ENCODE measurements around the gene SMIM13.
"Not testable (repeated sequence)": the region's sequence is repeated elsewhere in the genome, so short reads cannot be mapped to it uniquely, and the experiment has no call there.

Gene SMIM13

GRCh38 chr6:11085758-11086435 lies 7.7 kb upstream of the SMIM13 start:
- DNase-seq = no peak

GRCh38 chr6:11087141-11087812 lies 6.4 kb upstream of the SMIM13 start:
- DNase-seq = not testable (repeated sequence)

- DNase-seq = no peak
Measured at GRCh38 chr6:11089695-11090094, 3.9 kb upstream of the SMIM13 start.

DNA sequence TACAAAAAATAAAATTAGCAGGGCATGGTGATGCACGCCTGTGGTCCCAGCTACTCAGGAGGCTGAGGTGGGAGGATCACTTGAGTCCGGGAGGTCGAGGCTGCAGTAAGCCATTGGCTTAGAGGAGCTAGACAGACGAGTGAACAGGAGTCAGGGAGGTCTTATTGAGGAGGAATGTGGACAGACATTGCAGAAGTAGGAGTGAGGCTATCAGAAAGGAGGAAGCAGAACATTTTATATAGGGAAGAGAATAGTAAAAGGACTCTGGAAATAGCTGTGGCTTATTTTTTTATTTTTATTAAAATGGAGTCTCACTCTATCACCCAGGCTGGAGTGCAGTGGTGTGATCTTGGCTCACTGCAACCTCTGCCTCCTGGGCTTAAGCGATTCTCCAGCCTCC lies 2.5 kb upstream of the SMIM13 start:
- not testable (repeated sequence) for DNase-seq

DNA sequence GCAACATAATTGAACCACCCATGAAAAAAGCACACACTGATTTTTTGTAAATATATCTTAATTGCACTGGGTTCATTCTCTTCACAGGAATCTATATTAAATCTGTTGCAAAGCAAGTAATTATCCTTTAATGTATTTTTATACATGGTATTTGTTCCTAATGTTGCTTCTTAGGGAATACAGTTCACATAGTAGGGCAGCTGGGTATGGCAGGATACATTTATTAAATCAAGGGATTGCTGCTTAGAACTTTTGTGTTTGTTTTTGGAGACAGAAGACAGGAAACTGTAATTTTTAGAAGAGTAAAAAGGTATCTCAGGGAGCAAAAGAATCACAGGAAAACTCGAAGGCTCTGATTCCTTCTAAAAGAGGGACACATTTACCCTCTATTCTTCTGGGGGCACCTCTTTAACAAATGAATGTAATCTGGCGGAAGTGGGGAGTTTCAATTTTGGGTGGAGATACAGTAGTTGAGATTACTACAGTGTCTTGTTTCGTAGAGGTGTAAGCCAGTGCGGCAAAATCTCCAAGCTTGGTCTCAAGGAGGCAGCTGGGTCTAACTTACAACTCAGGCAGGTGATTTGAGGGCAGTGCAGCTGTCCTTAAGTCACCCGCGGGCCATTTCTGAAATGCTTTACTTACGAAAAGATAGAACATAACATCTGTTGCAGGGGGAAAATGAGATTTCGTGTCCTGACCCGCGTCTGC lies 812 bp upstream of the SMIM13 start:
- no peak for DNase-seq

- DNase-seq = no peak
Measured at GRCh38 chr6:11093376-11093625, 333 bp upstream of the SMIM13 start.

DNA sequence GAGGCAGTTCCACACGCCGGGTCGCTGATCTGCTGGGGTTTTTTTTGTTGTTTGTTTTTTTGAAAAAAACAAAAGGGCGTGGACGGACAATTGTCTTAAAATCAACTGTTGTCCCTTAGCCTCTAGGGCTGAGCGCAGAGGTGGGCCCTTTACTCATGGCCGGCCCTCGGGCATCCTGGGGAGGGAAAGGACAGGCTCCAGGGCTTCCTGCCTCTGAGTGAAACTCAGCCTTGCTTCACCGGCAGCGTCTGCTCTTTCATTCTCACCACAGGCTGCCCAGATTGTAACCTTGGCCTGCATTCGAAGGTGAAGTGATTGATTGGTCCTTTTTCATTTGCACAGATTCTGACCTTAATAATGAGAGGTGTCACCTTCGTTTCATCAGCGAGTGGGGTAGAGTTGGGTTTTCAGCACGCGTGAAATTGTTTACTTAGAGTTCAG lies 797 bp downstream of the SMIM13 start:
- no peak for DNase-seq

GRCh38 chr6:11094941-11095340 lies 1.3 kb downstream of the SMIM13 start:
- DNase-seq = no peak

DNA sequence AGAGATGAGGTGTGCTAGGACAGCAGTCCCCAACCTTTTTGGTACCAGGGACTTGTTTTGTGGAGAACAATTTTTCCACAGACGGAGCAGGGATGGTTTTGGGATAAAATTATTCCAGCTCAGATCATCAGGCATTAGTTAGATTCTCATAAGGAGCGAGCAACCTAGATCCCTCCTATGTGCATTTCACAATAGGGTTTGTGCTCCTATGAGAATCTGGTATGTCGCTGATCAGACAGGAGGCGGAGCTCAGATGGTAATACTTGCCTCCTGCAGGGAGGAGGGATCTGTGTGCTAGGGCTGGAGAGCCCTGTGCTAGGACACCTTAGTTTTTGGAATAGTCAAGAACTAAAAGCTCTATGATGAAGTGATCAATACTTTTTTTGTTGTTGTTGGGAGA lies 2.5 kb downstream of the SMIM13 start:
- DNase-seq = no peak

DNA sequence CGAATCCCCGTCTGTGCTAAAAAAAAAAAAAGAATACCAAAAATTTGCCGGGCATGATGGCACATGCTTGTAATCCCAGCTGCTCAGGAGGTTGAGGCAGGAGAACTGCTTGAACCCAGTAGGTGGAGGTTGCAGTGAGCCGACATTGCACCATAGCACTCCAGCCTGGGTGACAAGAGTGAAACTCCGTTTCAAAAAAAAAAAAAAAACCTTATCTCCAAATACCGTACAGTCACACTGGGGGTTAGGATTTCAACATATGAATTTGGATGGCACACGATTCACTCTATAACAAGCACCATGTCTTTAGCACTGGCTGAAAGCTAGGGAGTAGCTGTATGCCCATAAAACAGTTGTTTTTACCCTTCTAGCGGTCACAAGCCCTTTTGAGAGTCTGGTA lies 3.8 kb downstream of the SMIM13 start:
- DNase-seq = no peak

DNA sequence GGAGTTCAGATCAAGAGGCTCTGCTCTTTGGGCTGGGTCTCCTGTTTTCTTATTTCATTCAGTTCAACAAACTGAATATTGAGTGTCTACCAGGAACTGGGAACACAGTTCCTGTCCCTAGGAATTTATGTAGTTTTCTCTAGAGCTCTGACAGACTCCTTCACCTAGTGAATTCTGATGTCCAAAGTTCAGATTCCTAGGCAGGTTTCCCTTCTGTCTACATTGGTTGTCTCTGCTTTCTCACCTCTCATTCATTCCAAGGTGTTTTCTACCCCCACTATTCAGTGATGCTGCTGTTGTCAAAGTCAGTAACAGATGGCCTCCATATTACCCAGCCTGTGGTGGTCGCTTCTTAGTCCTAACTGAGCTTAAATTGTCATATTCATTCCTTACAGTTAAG lies 4.4 kb downstream of the SMIM13 start:
- no peak for DNase-seq

DNA sequence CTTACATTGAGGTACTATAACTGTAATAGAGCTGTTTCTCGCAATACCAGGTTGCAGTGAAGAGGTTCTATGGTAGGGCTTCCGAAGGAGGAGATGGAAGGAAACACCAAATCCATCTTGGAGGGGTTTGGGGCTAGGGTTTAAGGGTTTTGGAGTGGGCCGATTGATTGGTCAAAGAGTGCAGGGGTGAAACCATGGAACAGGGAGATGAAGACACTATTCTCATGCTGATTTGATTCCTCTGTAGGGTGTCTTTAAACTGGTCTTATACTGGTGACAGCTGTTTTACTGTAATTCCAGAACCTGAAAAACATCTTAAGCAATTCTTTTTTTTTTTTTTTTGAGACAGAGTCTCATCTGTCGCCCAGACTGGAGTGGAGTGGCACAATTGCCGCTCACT lies 7.8 kb downstream of the SMIM13 start:
- no peak for DNase-seq

GRCh38 chr6:11103065-11103464 lies 9.4 kb downstream of the SMIM13 start:
- no peak for DNase-seq

- no peak for DNase-seq
Measured at GRCh38 chr6:11108726-11109125, 15.1 kb downstream of the SMIM13 start.

GRCh38 chr6:11110921-11111768 lies 17.5 kb downstream of the SMIM13 start, which contains the start of gene ERVFRD-1:
ERVFRD-1 (minus strand) TSS chr6:11111725; CDS start chr6:11105310, 6,415 bp downstream.
- no peak for DNase-seq

DNA sequence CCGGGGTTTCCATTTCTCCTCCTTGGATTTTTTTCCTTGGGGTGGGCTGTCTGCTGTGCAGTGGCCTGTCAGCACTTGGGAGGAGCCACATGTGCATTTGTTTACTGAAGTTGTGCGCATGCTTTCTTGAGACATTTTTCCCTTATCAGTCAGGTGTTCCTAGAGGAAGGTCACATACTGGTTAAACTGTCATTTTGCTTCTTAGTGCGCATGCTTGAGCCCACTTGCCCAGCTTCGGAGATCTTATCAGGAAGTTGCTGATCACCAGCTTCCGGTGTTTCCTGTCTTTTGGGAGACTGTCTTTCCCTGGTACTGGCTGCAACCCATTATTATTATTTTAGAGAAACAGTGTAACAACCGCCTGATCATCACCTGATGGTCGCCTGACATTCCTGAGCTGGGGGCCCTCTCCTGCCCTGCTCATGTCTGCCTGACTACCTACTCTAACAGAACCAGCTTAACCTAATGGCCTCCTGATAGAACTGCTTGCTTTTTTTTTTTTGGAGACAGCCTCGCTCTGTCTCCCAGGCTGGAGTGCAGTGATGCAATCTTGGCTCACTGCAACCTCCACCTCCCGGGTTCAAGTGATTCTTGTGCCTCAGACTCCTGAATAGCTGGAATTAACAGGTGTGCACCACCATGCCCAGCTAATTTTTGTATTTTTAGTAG lies 18.3 kb downstream of the SMIM13 start:
- no peak for DNase-seq

DNA sequence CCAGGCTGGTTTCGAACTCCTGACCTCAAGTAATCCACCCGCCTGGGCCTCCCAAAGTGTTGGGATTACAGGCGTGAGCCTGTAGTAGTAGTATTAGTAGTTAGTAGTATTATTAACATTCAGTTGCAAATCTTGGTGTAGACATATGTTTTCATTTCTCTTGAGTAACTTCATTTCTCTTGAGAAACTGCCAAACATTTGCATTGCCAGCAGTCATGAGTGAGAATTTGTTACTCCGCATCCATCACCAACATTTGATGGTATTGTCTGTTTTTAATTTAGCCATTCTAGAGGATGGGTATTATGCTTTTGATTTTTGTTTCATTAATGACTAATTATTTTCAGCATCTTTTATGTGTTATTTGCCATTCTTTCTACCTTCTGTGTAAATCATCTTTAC lies 19.4 kb downstream of the SMIM13 start:
- no peak for DNase-seq

DNA sequence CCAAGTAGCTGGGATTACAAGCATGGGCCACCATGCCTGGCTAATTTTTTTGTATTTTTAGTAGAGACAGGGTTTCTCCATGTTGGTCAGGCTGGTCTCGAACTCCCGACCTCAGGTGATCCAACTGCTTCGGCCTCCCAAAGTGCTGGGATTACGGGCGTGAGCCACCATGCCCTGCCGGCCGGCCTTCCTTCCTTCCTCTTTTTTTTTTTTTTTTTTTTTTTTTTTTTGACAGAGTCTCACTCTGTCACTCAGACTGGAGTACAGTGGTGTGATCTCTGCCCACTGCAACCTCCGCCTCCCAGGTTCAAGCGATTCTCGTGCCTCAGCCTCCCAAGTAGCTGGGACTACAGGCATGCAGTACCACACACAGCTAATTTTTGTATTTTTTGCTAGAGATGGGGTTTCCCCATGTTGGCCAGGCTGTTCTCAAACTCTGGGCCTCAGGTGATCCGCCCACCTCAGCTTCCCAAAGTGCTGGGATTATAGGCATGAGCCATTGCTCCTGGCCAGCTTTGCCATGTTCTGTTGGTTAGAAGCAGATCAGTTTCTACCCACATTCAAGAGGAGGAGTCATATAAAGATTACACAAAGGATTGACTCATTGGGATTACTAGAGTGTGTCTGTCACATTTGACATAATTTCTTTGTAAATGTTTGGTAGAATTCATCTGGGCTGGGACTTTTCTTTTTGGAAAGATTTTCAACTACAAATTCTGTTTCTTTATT lies 22.3 kb downstream of the SMIM13 start:
- DNase-seq = not testable (repeated sequence)

- DNase-seq = no peak
Measured at GRCh38 chr6:11120271-11121005, 26.8 kb downstream of the SMIM13 start.

DNA sequence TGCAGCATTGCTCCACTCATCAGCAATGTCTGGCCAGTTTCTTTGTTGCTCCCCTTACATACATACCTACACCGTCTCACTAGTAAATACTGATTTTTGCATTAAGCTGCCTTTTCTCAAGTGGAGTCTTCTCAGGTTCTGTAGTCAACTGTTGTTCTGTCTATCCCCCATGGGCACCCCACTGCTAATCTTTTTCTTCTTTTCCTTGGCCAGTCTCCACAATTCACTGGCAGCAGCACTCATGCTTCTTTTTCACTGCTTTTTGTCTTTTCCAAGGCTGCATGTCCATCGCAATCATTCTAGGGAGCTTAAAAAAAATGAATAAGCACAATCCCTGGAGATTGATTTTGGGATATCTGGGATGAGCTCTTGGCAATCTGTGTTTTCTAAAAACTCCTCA lies 28.2 kb downstream of the SMIM13 start:
- DNase-seq = no peak

GRCh38 chr6:11122380-11122779 lies 28.7 kb downstream of the SMIM13 start:
- no peak for DNase-seq

Measured in left hindlimb (tissue), 1 donor.